Adrenal gland (tissue), 5 donors: ENCODE results near the gene FAM180A.

Experiments
- POLR2A ChIP-seq, 2 donors: fragments of 450-650 bp; IDR thresholded peaks; one replicate each; pipeline ENCODE4 v1.6.1; 2017; ENCODE audit warnings: antibody characterized with exemption in 2 of 2, mild to moderate bottlenecking in 2 of 2, moderate library complexity in 1 of 2
- TF ChIP-seq, protein P1 (sequence below), 6 experiments: fragments of 450-650 bp in 4 of 6; fragments of 200-600 bp in 2 of 6; sonication (generic) in 1 of 6; IDR thresholded peaks; 1 replicate in 5 of 6; 2 replicates in 1 of 6; pipeline versions ENCODE4 v1.5.1 to v1.8.0; 2016 to 2021; ENCODE audit warnings: antibody characterized with exemption in 6 of 6, mild to moderate bottlenecking in 2 of 6, moderate library complexity in 1 of 6
- donor health status: DM: no; HTN: no; CAD: no.

DNA sequence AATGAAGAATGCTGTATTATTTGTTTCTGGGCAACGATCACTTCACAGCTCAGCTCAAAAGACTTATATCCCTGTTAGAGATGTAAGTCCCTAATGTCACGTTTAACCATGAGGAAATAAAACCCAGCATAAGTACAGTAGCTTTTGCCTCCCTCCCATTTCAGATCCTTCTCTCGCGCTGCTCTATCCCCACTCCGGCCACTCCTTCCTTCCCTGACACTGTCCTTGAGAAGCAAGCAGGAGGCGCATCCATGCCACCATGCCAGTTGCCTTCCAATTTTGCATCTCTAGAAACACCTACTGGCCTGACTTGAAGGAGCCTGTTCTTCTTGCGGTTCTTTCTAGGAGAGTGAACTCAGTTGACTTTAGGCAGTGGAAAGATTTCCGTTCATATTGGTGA is 1.2 kb downstream of the FAM180A start:
- no peak for TF ChIP-seq POLR2A (IDR thresholded peaks at IDR 0.05)
- TF ChIP-seq, protein P1, sequence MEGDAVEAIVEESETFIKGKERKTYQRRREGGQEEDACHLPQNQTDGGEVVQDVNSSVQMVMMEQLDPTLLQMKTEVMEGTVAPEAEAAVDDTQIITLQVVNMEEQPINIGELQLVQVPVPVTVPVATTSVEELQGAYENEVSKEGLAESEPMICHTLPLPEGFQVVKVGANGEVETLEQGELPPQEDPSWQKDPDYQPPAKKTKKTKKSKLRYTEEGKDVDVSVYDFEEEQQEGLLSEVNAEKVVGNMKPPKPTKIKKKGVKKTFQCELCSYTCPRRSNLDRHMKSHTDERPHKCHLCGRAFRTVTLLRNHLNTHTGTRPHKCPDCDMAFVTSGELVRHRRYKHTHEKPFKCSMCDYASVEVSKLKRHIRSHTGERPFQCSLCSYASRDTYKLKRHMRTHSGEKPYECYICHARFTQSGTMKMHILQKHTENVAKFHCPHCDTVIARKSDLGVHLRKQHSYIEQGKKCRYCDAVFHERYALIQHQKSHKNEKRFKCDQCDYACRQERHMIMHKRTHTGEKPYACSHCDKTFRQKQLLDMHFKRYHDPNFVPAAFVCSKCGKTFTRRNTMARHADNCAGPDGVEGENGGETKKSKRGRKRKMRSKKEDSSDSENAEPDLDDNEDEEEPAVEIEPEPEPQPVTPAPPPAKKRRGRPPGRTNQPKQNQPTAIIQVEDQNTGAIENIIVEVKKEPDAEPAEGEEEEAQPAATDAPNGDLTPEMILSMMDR (IDR thresholded peaks at IDR 0.05): no peak
